Endometrium (tissue), 2 donors: ENCODE measurements around the gene MTCP1.

Experiments
- FAIRE-seq: peaks from 2 replicates; lab custom pipeline; 2012; peaks lifted over from hg19 to GRCh38; lab: Jason Lieb, UNC
- donor health status: control.
- donor health status: control.

The MTCP1 gene

GRCh38 chrX:155053656-155054055 lies 17.3 kb downstream of the MTCP1 start:
- no peak for FAIRE-seq

GRCh38 chrX:155052738-155053498 lies 18.0 kb downstream of the MTCP1 start:
- no peak for FAIRE-seq

GRCh38 chrX:155048977-155049619 lies 21.8 kb downstream of the MTCP1 start:
- FAIRE-seq, result no peak

- no peak for FAIRE-seq
Measured at GRCh38 chrX:155046811-155047528, 24.0 kb downstream of the MTCP1 start.

- FAIRE-seq, result no peak
Measured at GRCh38 chrX:155046129-155046810, 24.7 kb downstream of the MTCP1 start.

- FAIRE-seq, result no peak
Measured at GRCh38 chrX:155035688-155036087, 35.2 kb downstream of the MTCP1 start.

GRCh38 chrX:155031657-155032056 lies 39.3 kb downstream of the MTCP1 start:
- no peak for FAIRE-seq

GRCh38 chrX:155028877-155029291 lies 42.1 kb downstream of the MTCP1 start:
- no peak for FAIRE-seq

- FAIRE-seq, result no peak
Measured at GRCh38 chrX:155028129-155028528, 42.8 kb downstream of the MTCP1 start.

- no peak for FAIRE-seq
Measured at GRCh38 chrX:155027509-155028066, 43.3 kb downstream of the MTCP1 start.

GRCh38 chrX:155026727-155027508 lies 44.0 kb downstream of the MTCP1 start, which contains the start of gene FUNDC2:
FUNDC2 (plus strand) TSS chrX:155026844; CDS start chrX:155026939, 95 bp downstream.
- no peak for FAIRE-seq

GRCh38 chrX:155026420-155026726 lies 44.6 kb downstream of the MTCP1 start:
- FAIRE-seq, result no peak

- FAIRE-seq, result no peak
Measured at GRCh38 chrX:155023907-155024833, 46.8 kb downstream of the MTCP1 start.

- no peak for FAIRE-seq
Measured at GRCh38 chrX:155022585-155022984, 48.4 kb downstream of the MTCP1 start, which contains the start of gene F8. F8 (minus strand) TSS chrX:155022723; CDS start chrX:155022552, 171 bp downstream.

- FAIRE-seq, result no peak
Measured at GRCh38 chrX:155020591-155020990, 50.3 kb downstream of the MTCP1 start.
